ENCODE data around the gene GBP2. TPM values are rescaled to one million over a fixed set of nuclear protein-coding genes. Genes with fewer than 3 reads are reported as not detected.

GBP2 gene
- total RNA-seq, 2 donors from 2014 or later: not detected

DNA sequence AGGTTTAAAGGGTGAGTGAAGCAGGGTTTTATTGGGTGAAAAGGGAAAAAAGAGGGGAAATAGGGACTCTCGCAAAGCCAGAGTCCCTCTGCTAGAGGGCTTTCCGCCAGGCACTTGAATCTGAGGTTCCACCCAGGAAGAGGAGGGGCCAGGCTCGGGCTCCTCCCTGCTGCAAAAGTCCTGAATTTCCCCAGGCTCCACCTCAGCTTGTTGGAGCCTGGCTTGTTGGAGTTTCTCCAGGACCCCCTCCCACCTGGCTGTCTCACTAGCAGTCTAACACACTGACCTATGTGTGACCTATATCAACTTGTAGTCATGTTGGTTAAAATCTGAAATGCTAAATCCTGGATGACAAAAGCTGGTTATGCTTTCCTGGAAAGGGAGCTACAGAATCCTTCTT is 25.5 kb downstream of the GBP2 start:
- no peak overlapping the region for H3K9ac ChIP-seq (ENCODE audit: extremely low read depth, low read length, poor library complexity, severe bottlenecking)
- Mint-ChIP-seq H3K4me3 (no peak overlapping the region), H3K4me1 (no peaks in the 10 kb centered on the region), H3K27ac (no peak overlapping the region), H3K27me3 (ENCODE audit: insufficient read depth) (no peaks in the 10 kb centered on the region), H3K9me3 (peaks cover 21% of the 10 kb centered on the region), H3K36me3 (ENCODE audit: low read depth) (no peaks in the 10 kb centered on the region)
- no peaks in the 10 kb centered on the region for H3K36me3 ChIP-seq (ENCODE audit: control insufficient read depth, insufficient read depth, low read length)
- no peak for DNase-seq
- H3K27me3 ChIP-seq (ENCODE audit: control insufficient read depth, insufficient read depth, low read length, poor library complexity, severe bottlenecking): no peaks in the 10 kb centered on the region
- TF ChIP-seq, protein P1, sequence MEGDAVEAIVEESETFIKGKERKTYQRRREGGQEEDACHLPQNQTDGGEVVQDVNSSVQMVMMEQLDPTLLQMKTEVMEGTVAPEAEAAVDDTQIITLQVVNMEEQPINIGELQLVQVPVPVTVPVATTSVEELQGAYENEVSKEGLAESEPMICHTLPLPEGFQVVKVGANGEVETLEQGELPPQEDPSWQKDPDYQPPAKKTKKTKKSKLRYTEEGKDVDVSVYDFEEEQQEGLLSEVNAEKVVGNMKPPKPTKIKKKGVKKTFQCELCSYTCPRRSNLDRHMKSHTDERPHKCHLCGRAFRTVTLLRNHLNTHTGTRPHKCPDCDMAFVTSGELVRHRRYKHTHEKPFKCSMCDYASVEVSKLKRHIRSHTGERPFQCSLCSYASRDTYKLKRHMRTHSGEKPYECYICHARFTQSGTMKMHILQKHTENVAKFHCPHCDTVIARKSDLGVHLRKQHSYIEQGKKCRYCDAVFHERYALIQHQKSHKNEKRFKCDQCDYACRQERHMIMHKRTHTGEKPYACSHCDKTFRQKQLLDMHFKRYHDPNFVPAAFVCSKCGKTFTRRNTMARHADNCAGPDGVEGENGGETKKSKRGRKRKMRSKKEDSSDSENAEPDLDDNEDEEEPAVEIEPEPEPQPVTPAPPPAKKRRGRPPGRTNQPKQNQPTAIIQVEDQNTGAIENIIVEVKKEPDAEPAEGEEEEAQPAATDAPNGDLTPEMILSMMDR (conservative IDR thresholded peaks at IDR 0.05): no peak
- 90 to 100% methylated on average over 1 to 3 of the region's 3 CpGs for WGBS, 2 experiments (ENCODE audit: insufficient coverage in 1 of 2, insufficient read length in 1 of 2)
- no peak overlapping the region for H3K27ac ChIP-seq (ENCODE audit: low read depth, low read length)
- H3K4me1 ChIP-seq (ENCODE audit: control insufficient read depth, insufficient read depth, low read length): no peaks in the 10 kb centered on the region
- H3K9me3 ChIP-seq (ENCODE audit: control insufficient read depth, low read length): peaks cover 11% of the 10 kb centered on the region
- no peak overlapping the region for H3K4me3 ChIP-seq (ENCODE audit: low read length)

GRCh38 chr1:89098857-89099256 is 27.1 kb downstream of the GBP2 start:
- peaks cover 24% of the 10 kb centered on the region for H3K9me3 Mint-ChIP-seq
- no peak overlapping the region for H3K9ac ChIP-seq (ENCODE audit: extremely low read depth, low read length, poor library complexity, severe bottlenecking)
- 78 to 91% methylated on average over 2 to 3 of the region's 3 CpGs for WGBS, 2 experiments (ENCODE audit: insufficient coverage in 1 of 2, insufficient read length in 1 of 2)

GRCh38 chr1:89095737-89096136 is 30.2 kb downstream of the GBP2 start:
- TF ChIP-seq, protein P1 (conservative IDR thresholded peaks at IDR 0.05): no peak
- 80 to 91% methylated on average over 1 to 2 of the region's 2 CpGs for WGBS, 2 experiments (ENCODE audit: insufficient coverage in 1 of 2, insufficient read length in 1 of 2)
- no peaks in the 10 kb centered on the region for H3K4me1 Mint-ChIP-seq
- no peak overlapping the region for H3K4me3 Mint-ChIP-seq
- H3K27me3 Mint-ChIP-seq (ENCODE audit: insufficient read depth): no peaks in the 10 kb centered on the region
- Histone ChIP-seq H3K9me3 (ENCODE audit: control insufficient read depth, low read length) (peaks cover 11% of the 10 kb centered on the region), H3K27ac (ENCODE audit: low read depth, low read length) (no peak overlapping the region), H3K9ac (ENCODE audit: extremely low read depth, low read length, poor library complexity, severe bottlenecking) (no peak overlapping the region), H3K4me1 (ENCODE audit: control insufficient read depth, insufficient read depth, low read length) (no peaks in the 10 kb centered on the region), H3K36me3 (ENCODE audit: control insufficient read depth, insufficient read depth, low read length) (no peaks in the 10 kb centered on the region), H3K4me3 (ENCODE audit: low read length) (no peak overlapping the region), H3K27me3 (ENCODE audit: control insufficient read depth, insufficient read depth, low read length, poor library complexity, severe bottlenecking) (no peaks in the 10 kb centered on the region)
- no peak for DNase-seq
- H3K9me3 Mint-ChIP-seq: peaks cover 24% of the 10 kb centered on the region
- no peak overlapping the region for H3K27ac Mint-ChIP-seq
- H3K36me3 Mint-ChIP-seq (ENCODE audit: low read depth): no peaks in the 10 kb centered on the region

More at GRCh38 chr1:89098857-89099256, 27.1 kb downstream of the GBP2 start:
- Histone ChIP-seq H3K27ac (ENCODE audit: low read depth, low read length) (no peak overlapping the region), H3K9me3 (ENCODE audit: control insufficient read depth, low read length) (peaks cover 11% of the 10 kb centered on the region), H3K4me3 (ENCODE audit: low read length) (no peak overlapping the region), H3K4me1 (ENCODE audit: control insufficient read depth, insufficient read depth, low read length) (no peaks in the 10 kb centered on the region), H3K27me3 (ENCODE audit: control insufficient read depth, insufficient read depth, low read length, poor library complexity, severe bottlenecking) (no peaks in the 10 kb centered on the region), H3K36me3 (ENCODE audit: control insufficient read depth, insufficient read depth, low read length) (no peaks in the 10 kb centered on the region)
- no peak for DNase-seq
- no peaks in the 10 kb centered on the region for H3K27me3 Mint-ChIP-seq (ENCODE audit: insufficient read depth)
- H3K4me3 Mint-ChIP-seq: no peak overlapping the region
- H3K36me3 Mint-ChIP-seq (ENCODE audit: low read depth): no peaks in the 10 kb centered on the region
- TF ChIP-seq, protein P1 (conservative IDR thresholded peaks at IDR 0.05): no peak
- no peak overlapping the region for H3K27ac Mint-ChIP-seq
- no peaks in the 10 kb centered on the region for H3K4me1 Mint-ChIP-seq

Measured in endodermal cell (in vitro differentiated cells).